NCI-H2227 treated with DMSO at 0.1 percent for 48 hours (cell line): Measurements from ENCODE around the gene PSMB2.

ENCODE experiments used
- DNase-seq: peaks from one replicate; lab custom pipeline; 2025; lab: John Stamatoyannopoulos, UW

The PSMB2 gene

GRCh38 chr1:35572296-35572695, 69.0 kb downstream of the PSMB2 start:
- DNase-seq: no peak

DNA sequence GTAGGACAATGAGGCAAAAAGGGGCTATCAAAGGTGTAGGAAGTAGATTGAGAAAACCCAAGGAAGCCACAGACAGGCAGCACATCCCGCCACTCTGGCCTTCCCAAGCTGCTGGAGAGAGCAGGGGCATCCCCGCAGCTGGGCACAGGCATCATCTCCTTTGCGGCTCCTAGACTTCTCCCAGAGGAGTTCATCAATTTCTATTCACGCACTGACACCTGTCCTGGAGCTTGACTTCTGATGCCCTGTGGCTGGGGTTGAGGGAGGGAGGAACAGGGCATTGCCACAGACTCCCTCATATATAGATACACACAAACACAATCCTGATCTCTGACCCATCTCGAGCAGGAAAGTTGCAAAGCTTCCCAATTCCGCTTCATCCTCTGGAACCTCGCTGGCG, 70.1 kb downstream of the PSMB2 start:
- no peak for DNase-seq

DNA sequence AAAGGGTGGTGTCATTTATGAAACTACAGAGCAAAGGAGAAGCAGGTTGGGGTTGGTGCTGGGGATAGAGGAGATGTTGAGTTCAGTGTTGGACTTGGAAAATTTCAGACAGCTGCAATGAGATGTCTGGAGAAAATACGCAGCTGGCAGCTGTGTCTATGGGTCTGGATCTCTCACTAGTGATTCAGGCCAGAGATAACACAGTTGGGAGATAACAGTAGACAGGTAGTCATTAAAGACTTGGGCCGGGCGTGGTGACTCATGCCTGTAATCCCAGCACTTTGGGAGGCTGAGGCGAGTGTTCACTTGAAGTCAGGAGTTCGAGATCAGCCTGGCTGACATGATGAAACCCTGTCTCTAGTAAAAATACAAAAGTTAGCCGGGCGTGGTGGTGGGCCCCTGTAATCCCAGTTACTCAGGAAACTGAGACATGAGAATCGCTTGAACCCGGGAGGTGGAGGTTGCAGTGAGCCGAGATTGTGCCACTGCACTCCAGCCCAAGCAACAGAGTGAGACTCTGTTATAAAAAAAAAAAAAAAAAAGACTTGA, 70.7 kb downstream of the PSMB2 start:
- no peak for DNase-seq

- DNase-seq: no peak
Observed at GRCh38 chr1:35569936-35570335, 71.4 kb downstream of the PSMB2 start.

- DNase-seq: peak; percentile 65
Observed at GRCh38 chr1:35568975-35569395, 72.3 kb downstream of the PSMB2 start.

DNA sequence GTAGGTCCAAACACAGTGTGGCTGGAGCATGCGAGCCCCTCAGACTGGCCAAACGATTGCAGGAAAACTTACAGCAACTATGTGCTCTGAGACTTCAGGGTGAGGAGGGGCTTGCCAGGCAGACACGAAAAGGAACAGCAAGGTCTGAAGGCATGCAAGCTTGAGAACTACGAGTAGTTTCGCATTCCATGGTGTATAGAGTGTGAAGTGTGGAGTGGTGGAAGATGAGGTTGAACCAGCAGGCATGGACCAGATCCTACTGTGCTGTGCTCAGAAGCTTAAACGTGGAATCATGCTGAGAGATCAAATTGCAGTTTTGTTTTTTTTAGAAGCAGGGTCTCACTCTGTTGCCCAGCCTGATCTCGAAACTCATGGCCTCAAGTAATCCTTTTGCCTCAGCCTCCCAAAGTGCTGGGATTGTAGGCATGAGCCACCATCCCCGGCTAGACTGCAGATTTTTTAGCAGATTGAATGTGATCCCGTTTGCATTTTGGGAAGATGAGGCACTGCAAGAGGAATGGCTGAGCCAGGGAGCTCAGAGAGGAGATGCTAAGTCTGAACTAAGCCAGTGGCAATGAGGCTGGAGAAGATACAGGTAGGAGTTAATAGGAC, 73.3 kb downstream of the PSMB2 start:
- DNase-seq: no peak

- DNase-seq: no peak
Observed at GRCh38 chr1:35565742-35566133, 75.6 kb downstream of the PSMB2 start.

DNA sequence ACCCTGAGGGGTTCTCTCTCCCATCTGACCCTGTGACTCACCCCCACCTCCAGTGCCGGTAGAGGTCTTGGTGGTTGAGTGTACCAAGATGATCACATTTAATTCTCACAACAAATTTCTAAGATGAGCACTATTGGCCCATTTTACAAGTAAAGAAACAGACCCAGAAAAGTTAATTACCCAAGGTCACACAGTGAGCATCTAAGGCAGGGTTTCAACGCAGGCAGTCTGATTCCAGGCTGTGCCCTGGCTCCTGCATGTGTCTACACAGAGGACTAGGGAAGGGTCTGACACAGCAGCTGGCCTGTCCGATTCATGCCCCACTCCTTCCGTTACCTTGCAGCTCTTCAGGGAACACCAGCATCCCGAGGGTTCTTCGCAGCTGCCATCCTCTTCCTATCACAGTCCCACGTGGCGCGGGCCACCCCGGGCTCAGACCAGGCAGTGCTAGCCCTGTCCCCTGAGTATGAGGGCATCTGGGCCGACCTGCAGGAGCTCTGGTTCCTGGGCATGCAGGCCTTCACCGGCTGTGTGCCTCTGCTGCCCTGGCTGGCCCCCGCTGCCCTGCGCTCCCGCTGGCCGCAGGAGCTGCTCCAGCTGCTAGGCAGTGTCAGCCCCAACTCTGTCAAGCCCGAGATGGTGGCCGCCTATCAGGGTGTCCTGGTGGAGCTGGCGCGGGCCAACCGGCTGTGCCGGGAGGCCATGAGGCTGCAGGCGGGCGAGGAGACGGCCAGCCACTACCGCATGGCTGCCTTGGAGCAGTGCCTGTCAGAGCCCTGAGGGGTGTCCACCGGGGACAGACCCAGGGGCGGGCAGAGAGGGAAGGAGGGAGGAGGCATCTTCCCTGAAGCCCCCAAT, 76.2 kb downstream of the PSMB2 start:
- DNase-seq: no peak

- DNase-seq: peak; percentile 68
Observed at GRCh38 chr1:35564037-35564883, 77.1 kb downstream of the PSMB2 start.

DNA sequence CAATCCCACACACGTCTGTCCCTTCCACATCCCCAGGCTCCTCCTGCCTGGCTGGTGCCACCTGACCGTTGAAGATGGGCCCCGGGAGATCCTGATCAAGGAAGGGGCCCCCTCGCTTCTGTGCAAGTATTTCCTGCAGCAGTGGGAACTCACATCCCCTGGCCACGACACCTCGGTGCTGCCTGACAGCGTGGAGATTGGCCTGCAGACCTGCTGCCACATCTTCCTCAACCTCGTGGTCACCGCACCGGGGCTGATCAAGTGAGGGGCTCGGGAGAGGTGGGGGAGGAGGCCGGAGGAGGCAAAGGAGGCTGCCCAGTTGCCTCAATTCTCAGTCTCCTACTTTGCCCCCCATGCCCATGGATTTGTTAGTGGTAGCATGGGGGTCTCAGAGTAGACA, 78.2 kb downstream of the PSMB2 start:
- DNase-seq: no peak

DNA sequence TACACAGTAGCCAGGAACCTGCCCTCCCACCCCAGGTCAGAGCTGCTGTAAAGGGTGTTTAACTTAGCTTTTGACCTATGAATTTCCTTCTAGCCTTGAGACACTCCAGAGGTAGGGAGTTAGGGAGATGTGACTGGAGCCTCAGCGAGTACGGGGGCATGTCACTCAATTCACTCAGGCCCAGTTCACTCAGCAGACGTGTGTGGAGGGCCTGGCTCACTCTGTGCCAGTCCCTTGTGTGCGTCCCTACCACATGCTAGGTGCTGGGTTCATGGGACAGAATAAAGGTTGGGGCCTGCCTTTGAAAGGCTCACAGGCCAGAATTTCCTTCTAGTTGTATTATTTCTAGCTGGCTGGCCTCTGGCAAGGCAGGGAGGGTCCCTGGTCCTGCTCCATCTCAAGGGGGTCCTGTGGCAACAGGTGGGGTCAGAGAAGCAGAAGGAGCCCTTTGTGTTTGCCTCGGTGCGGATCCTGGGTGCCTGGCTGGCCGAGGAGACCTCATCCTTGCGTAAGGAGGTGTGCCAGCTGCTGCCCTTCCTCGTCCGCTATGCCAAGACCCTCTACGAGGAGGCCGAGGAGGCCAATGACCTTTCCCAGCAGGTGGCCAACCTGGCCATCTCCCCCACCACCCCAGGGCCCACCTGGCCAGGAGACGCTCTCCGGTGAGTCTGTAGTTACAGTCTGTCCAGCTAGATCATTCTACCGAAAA, 79.2 kb downstream of the PSMB2 start:
- DNase-seq: no peak

- no peak for DNase-seq
Observed at GRCh38 chr1:35561297-35561971, 79.9 kb downstream of the PSMB2 start.

DNA sequence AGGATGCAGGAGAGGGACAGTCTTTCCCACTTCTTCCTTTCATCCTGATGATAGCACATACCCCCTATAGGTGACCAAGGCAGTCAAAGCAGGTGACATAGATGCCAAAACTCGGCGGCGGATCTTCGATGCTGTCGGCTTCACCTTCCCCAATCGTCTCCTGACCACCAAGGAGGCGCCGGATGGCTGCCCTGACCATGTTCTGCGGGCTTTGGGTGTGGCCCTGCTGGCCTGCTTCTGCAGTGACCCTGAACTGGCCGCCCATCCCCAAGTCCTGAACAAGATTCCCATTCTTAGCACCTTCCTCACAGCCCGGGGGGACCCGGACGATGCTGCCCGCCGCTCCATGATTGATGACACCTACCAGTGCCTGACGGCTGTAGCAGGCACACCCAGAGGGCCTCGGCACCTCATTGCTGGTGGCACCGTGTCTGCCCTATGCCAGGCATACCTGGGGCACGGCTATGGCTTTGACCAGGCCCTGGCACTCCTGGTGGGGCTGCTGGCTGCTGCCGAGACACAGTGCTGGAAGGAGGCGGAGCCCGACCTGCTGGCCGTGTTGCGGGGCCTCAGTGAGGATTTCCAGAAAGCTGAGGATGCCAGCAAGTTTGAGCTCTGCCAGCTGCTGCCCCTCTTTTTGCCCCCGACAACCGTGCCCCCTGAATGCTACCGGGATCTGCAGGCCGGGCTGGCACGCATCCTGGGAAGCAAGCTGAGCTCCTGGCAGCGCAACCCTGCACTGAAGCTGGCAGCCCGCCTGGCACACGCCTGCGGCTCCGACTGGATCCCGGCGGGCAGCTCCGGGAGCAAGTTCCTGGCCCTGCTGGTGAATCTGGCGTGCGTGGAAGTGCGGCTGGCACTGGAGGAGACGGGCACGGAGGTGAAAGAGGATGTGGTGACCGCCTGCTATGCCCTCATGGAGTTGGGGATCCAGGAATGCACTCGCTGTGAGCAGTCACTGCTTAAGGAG, 80.8 kb downstream of the PSMB2 start:
- DNase-seq: no peak

GRCh38 chr1:35559317-35559944, 81.9 kb downstream of the PSMB2 start:
- DNase-seq: peak; percentile 61

DNA sequence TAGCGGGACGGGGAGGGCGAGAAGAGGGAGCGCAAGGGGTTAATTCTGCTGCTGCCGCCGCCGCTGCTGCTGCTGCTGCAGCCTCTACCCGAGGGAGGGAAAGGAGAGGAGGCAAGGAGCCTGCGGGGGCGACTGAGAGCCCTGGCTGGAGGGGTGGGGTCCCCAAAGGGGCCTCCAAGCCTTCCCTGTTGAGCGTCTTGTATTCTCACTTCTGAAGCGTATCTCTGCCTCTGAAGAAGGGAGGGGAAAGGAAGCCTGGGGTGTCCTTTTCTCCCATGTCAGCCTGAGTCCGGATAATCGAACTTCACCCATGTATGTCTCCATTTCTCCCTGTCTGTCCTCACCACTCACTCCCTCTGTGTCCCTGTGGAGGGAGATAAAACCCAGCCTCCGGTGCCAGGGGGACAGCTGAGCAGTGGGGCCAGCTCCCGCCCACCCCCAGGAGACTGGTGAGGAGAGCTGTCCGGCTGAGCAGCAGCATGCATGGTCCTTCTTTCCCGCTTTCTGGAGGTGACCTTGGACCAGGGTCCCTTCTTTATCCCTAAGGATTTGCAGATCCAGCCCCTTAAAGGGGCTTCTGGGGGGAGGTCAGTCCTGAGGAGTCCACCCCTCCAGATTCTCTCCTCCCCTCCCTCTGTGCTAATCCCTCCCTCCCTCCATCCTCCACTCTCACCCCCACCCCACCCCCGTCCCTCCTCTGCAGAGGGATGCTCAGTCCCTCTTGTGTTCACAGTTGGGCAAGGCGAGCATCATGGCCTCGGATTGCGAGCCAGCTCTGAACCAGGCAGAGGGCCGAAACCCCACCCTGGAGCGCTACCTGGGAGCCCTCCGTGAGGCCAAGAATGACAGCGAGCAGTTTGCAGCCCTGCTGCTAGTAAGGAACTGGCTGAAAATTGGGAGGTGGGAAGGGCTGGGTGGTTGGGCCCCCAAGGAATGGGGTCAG, 82.7 kb downstream of the PSMB2 start:
- DNase-seq: no peak

GRCh38 chr1:35557611-35558373, 83.5 kb downstream of the PSMB2 start, which contains the start of gene NCDN:
TSS of gene NCDN (plus strand) at chr1:35557799. CDS start at chr1:35558191, 392 bp downstream.
- DNase-seq: peak; percentile 98

DNA sequence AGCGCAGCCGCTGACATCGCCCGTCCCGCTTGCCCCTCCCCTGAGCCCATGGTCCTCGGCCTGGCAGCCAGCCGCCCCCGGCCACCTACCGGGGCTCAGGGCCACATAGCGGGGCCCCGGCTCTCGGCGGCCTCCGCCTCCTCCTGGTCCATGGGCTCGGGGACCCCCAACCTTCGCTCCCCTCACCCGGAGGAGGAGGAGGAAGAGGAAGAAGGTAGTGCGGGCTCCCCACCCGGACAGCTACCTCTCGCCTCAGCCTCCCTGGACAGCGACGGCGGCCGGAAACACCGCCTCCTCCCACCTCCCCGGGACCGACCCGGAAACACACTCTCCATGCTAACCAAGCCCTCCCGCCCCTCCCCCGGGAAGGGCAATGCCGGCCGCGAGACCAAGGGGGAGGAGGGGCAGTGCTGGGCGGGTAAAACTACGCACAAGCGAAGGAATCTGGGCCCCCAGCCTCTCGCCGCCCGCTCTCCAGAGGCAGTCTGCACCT, 84.2 kb downstream of the PSMB2 start, which contains the start of gene KIAA0319L:
KIAA0319L (minus strand) TSS at position 286 of the 493 bp plus-strand sequence. CDS start 2,912 bp downstream, outside the sequence.
- DNase-seq: peak; percentile 95
